ENCODE results near the gene USP48.
"Not testable (repeated sequence)": the region's sequence is repeated elsewhere in the genome, so short reads cannot be mapped to it uniquely, and the experiment has no call there.

The USP48 gene

DNA sequence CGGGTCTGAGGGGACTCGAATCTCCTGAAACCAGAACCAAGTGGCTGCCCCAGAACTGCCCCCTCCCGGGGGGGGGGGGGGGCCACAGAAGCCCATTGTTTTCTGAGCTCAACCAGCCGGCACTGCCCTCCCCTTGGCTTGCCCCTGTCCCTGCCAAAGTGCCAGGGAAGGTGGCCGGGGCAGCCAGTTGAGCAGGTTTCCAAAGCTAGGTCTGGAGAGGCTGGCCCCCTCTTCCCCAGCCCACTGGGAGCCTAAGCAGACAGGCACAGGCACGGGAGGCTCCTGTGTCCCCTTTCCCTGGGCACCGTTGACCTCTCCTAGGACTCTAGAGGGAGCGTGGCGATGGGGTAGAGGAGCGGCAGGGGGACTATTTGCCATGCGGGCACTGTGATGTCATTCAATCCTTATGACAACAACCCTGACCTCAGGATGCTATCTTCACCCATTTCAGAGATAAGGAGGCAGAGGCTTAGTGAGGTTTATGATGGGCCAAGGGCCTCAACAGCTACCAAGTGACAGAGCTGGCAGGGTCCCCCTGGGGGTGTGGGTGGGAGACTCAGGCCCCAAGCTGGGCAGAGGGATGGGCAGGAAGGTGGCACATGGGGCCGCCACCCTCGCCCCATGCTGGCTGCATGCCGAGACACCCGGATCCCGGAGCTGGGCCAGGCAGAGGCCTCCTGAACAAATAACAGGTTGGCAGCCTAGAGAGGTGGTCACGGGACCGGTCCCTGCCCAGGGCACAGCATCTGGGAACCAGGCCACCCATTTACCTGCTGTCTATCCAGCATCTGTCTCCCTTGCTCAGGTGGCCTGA is 148.8 kb downstream of the USP48 start:
- DNase-seq (ENCODE audit: low spot score): no peak

DNA sequence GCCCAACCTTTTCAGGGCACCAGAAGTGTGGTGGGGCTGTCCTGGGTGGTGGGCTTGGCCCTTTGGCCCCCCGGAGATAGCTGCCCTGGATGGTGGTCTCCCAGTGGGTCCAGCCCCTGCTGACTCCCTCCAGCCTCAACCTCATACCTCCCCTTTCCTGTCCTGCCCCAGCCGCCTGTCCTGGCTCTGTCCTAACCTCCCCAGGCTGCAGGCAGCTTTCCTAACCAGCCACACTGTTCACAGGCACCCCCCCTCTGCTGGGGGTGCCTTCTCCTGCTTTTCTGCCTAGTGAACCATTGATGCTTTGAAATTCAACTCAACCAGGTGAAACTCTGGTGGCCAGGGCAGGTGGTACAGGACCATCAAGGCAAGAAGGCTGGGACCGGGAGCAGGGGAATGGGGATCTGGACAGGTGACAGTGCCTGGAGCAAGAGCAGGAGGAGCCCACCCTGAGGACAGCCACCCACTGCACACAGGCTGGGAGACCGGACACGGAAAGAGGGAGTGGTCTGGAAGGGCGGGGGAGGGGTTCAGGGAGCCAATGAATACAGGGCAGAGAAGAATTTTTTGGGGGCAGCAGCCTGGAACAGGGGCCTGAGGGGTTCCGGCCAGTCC is 149.7 kb downstream of the USP48 start:
- DNase-seq (ENCODE audit: low spot score): no peak

DNA sequence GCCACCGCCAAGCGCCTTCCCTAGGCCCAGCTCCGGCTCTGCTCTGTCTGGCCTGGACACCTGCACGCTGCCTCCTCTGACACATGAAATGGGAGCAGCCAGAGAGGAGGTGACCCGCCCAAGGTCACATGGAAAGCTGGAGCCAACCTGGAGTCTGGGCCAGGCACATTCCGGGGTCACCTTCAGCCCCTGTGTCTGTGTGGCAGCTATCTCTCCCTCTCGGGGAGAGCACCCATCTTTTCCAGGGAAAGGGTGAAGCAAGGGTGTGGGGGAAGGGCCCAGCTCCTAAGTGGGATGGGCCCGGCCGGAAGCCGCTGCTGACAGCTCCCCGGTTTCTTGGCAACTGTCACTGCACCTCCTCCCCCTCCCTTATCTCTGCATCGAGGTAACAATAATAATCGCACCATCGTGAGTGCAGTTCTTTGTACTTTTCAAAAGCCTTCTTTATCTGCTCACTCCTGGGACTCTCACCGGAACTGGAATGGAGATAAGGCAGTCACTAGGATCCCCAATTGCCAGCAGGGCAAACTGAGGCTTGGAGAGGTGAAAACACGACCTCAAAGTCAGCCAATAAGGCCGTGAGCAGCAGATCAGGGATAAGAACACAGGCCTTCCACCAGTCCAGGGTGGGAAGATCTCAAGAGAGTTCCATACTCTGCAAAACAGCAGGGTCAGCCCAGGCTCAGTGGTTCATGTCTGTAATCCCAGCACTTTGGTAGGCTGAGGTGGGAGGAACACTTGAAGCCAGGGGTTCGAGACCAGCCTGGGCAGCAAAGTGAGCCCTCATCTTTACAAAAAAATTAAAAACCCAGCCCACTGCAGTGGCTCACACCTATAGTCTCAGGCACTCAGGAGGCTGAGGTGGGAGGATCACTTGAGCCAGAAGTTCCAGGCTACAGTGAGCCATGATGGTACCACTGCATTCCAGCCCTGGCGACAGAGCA is 150.7 kb downstream of the USP48 start:
- no peak for DNase-seq (ENCODE audit: low spot score)

DNA sequence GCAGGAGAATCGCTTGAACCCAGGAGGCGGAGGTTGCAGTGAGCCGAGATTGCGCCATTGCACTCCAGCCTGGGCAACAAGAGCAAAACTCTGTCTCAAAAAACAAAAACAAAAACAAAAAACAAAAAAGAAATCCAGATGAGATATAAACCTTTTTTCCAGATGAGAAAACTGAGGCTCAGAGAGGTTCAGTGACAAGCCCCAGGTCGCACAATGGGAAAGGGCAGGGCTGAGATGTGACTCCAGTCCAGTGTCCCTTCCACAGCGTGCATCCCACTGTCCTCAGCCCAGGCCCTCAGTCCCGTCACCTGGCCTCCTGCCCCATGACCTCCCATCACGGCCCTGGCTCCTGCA is 151.4 kb downstream of the USP48 start:
- DNase-seq (ENCODE audit: low spot score): not testable (repeated sequence)

DNA sequence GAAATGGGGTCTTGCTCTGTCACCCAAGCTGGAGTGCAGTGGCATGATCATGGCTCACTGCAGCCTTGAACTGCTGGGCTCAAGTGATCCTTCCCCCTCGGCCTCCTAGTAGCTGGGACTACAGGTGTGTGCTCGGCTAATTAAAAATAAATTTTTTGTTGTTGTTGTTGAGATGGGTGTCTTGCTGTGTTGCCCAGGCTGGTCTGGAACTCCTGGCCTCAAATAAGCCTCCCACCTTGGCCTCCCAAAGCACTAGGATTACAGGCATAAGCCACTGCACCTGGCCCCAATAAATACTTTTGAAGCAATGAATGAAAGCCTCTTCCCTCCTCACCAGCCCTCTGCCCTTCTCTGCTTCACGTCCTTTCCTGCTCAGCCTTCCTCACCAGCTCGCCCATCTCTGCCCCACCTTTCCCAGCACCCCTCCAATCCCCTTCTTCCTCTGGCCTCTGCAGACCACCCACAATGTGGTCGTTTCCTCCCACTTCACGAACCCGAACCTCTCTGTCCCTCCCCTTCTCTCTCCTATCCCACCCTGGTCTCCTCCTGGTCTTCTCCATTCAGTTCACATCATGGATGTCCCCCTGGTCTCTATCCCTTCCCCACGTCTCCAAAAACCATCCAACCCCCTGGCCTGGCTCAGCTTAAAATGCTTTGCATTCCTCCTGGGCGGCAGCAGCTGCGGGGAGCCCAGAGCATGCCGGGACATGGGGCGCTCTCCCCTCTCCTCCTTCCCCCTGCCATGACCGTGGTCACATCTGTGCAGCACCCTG is 152.2 kb downstream of the USP48 start:
- DNase-seq (ENCODE audit: low spot score): no peak

DNA sequence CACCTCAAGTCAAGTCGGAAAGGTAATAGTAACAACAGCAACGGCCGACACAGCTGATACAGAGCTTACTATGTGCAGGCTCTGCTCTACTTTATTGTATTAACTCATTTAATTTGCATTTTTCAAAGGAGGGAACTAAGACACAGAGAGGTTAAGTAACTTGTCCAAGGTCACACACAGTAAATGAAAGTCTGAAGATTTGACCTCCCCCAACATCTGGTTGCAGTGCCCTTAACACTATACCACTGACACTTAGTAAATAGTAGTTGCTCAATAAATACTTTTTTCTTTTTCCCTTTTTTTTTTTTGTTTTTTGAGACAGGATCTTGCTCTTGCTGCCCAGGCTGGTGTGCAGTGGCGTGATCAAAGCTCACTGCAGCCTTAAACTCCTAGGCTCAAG is 153.0 kb downstream of the USP48 start:
- DNase-seq (ENCODE audit: low spot score): no peak

DNA sequence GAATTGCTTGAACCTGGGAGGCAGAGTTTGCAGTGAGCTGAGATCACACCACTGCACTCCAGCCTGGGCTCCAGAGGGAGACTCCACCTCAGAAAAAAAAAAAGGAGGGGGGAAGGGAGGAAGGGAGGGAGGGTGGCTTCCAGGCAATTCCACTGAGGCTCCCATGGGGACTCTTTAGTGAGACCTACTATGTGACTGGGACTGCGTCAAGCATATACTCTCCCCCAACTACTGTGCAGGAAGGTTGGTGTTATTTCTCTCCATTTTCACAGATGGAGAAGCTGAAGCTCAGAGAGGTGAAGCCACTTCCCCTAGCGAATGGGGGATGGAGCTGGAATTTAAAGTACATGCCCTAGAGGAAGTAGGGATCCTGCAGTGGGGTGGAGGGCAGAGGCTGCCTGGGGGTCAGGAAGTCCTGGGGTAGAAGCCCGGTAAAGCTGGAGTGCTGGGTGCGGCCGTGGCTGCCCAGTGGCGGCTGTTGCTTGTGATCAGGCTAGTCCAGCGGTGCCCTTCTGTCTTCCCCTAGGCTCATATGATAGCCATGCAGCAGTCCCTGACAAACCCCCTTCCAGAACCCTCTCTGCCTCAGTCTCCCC is 154.1 kb downstream of the USP48 start:
- no peak for DNase-seq (ENCODE audit: low spot score)
